Heart left ventricle (tissue), 16 donors: ENCODE data around the gene TGFBR2. TPM values are rescaled to one million over a fixed set of nuclear protein-coding genes. Genes with fewer than 3 reads are reported as not detected.

Experiments
- ATAC-seq, 4 donors: fragments of 200-7000 bp; cut with Tn5 transposase; one replicate each; pipeline ENCODE4 v1.9.1; 2020 to 2022; ENCODE audit warnings: moderate library complexity in 4 of 4, mild to moderate bottlenecking in 3 of 4, moderate number of reproducible peaks in 1 of 4
- DNase-seq, 5 donors: peaks; one replicate each; pipeline ENCODE4 v3.0.0-alpha.2; 2020
- H3K27ac ChIP-seq, 12 donors: fragments of 200-600 bp; sonication (generic) in 4 of 12; one replicate each; pipeline versions ENCODE4 v1.5.0 to v1.8.0; 2016 to 2022; ENCODE audit warnings: mild to moderate bottlenecking in 2 of 12
- H3K27me3 ChIP-seq, 9 donors: fragments of 200-600 bp; sonication (generic) in 2 of 9; one replicate each; pipeline versions ENCODE4 v1.5.1 to v1.8.0; 2016 to 2022; ENCODE audit warnings: mild to moderate bottlenecking in 3 of 9
- H3K36me3 ChIP-seq, 9 donors: fragments of 200-600 bp; sonication (generic) in 2 of 9; one replicate each; pipeline versions ENCODE4 v1.5.0 to v1.8.0; 2018 to 2022; ENCODE audit warnings: mild to moderate bottlenecking in 2 of 9
- H3K4me1 ChIP-seq, 12 donors: fragments of 200-600 bp; sonication (generic) in 4 of 12; one replicate each; pipeline versions ENCODE4 v1.5.0 to v1.8.0; 2016 to 2022; ENCODE audit warnings: mild to moderate bottlenecking in 3 of 12
- H3K4me3 ChIP-seq, 12 donors: fragments of 200-600 bp; sonication (generic) in 4 of 12; one replicate each; pipeline versions ENCODE4 v1.5.0 to v1.8.0; 2017 to 2022; ENCODE audit warnings: mild to moderate bottlenecking in 9 of 12, moderate library complexity in 4 of 12
- H3K9me3 ChIP-seq, 12 donors: fragments of 200-600 bp; sonication (generic) in 4 of 12; one replicate each; pipeline versions ENCODE4 v1.5.0 to v1.8.0; 2016 to 2022; ENCODE audit warnings: mild to moderate bottlenecking in 1 of 12
- CTCF ChIP-seq, 12 donors: fragments of 200-600 bp; sonication (generic) in 4 of 12; IDR thresholded peaks; one replicate each; pipeline versions ENCODE4 v1.5.0 to v1.8.0; 2018 to 2022; ENCODE audit warnings: antibody characterized with exemption in 12 of 12, mild to moderate bottlenecking in 5 of 12
- POLR2A ChIP-seq, 2 donors: fragments of 450-650 bp; IDR thresholded peaks; one replicate each; pipeline ENCODE4 v1.6.1; 2017; ENCODE audit warnings: antibody characterized with exemption in 2 of 2, mild to moderate bottlenecking in 2 of 2, moderate library complexity in 2 of 2
- WGBS, 4 donors: extraction: QIAGEN DNeasy Blood & Tissue Kit in 2 of 4; methylation state at CpG; one replicate each; pipeline versions ENCODE4 v1.1.5 to v1.1.7; 2013 to 2018; 5-methylcytosine and 5-hydroxymethylcytosine counted together
- intact Hi-C, 10 donors: fragments of 100-400 bp; cut with DNase I; formaldehyde crosslinking; loops; one replicate each; pipeline versions ENCODE4 v1.11.1 to v1.14.2; 2022
- polyA plus RNA-seq, 2 donors: library from polyadenylated mRNA; stranded (reverse); fragments of 200-250 nt; gene quantifications; one replicate each; pipeline ENCODE4 v1.2.3, GENCODE V29; 2013
- total RNA-seq, 9 donors: library from RNA; depleted of rRNA in 2 of 9; stranded (reverse); fragments of >200 nt in 2 of 9; fragmentation: NEBNext Ultra II Directional in 3 of 9; extraction: Animal tissue kit (Norgen Biotek cat#: 25700) in 3 of 9; gene quantifications; one replicate each; pipeline versions ENCODE4 v1.1.0 to v1.2.4, GENCODE V29; 2016 to 2023
- donor health status: ischemic (EF 13 %, LVEDD 7.1; RV severe dilation, severe dysfunction).
- donor health status: healthy with polysubstance abuse.
- donor health status: DM: no; HTN: yes; CAD: no.
- donor health status: DM: no; HTN: no; CAD: no.
- donor health status: ischemic (EF 25% LVEDD 6.9; RV normal size, moderate dysfunction).
- donor health status: ischemic (EF 25% LVEDD 5.7; RV mildly dilated, moderate dysfunction).
- donor health status: healthy.
- donor health status: DM: yes; HTN: yes; CAD: no.
- donor health status: ischemic (EF 35%, LVEDD 5.7; RV mildly dilated, moderate dysfunction).
- donor health status: nonischemic (EF 11% LVEDD 7.7; RV severe dilation, severe dysfunction).
- donor health status: DM: yes; HTN: yes; CAD: no.
- donor health status: PGD.
- donor health status: ischemic (EF 29% LVEDD 5.4; RV normal size, mild dysfunction).
- donor health status: nonischemic (EF 23%, LVEDD 6.1; RV moderate dilation, normal function).

Gene TGFBR2
- total and polyA plus RNA-seq, 11 donors: 13.8 to 217 (median 143) TPM

DNA sequence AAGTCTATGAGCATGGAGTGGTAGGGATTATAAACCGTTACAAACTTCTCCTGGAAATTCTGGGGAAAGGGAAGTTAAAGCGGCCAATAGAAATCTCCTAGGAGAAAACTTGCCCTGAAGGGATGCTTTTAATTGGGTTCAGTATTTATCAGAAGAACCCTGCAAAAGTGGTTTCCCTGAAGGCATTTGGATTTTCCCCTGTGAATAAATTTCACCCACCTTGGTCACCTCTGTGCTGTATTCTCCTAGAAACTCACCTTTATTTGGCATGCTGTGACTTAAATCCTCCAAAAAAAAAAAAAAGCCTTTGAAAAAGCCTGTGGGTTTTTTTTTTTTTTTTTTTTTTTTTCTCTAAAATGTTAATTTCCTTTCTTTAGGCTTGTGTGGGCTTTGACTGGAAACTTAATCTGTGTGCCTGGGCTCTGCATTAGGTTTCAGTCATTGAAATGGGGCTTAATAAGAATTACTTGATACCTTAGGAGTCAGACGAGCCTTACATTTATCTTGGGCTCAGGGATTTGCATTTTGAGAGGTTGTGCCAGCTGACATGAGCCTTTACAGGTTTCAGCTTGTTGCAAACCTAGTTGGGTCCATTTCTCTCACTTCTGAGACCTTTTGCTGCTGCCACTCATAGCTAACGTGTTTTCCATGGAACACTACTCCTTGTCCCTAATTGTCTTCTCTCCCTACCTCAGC, 22.0 kb downstream of the TGFBR2 start:
- Histone ChIP-seq H3K9me3 (no peaks in the 10 kb centered on the region), H3K27ac (peak overlapping the region; percentile 50 to 92 (median 69)), H3K4me1 (peaks cover 19 to 100% (median 89%) of the 10 kb centered on the region in 12 donors), H3K4me3 (no peak overlapping the region), H3K36me3 (peaks cover 0 to 68% (median 11%) of the 10 kb centered on the region in 9 donors), H3K27me3 (no peaks in the 10 kb centered on the region)
- intact Hi-C loops: no loop called here
- DNase-seq: no peak
- no peak for ATAC-seq
- 44 to 57% (median 53%) methylated on average over 4 of the region's 4 CpGs for WGBS, 4 donors
- no peak for TF ChIP-seq CTCF (IDR thresholded peaks at IDR 0.05)
- TF ChIP-seq POLR2A (IDR thresholded peaks at IDR 0.05): no peak

DNA sequence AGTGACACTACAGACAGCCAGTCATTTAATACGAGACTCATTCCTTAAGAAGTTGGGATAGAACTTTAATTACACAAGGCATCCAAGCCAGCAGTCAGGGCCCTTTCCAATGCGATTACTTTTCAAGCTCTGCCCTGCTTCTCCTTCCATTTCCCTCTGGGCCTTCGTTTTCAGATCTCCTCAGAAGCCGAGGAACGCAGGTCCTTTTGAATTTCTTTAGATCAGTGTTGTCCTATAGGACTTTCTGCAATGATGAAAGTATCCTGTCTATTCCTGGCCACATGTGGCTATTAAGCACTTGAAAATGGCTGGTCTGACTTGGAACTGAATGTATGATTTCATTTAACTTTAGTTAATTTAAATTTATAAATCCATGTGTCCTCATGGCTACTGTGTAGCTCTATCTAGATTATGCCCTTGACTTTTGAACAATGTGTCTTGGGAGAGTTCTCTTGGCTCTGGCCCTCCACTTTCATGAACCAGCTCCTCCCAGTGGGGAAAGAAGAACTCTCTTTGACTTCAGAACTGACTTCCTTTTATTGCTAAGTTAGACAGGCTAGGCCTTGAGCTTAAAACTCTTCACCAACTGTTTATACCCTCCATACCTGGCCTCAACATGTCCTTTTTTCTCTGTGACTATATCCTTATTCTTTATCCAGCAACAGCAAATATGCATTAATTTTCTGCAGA, 22.6 kb downstream of the TGFBR2 start:
- intact Hi-C loops: no loop called here
- Histone ChIP-seq H3K36me3 (peaks cover 0 to 64% (median 8%) of the 10 kb centered on the region in 9 donors), H3K27me3 (no peaks in the 10 kb centered on the region), H3K4me3 (peak overlapping the region in 1 of 12 donors; percentile 7), H3K4me1 (peaks cover 19 to 100% (median 94%) of the 10 kb centered on the region in 12 donors), H3K27ac (peak overlapping the region; percentile 50 to 92 (median 69)), H3K9me3 (no peaks in the 10 kb centered on the region)
- 67 to 75% (median 73%) methylated on average over 5 of the region's 5 CpGs for WGBS, 4 donors
- DNase-seq: peak in 1 of 5 donors; percentile 38
- TF ChIP-seq POLR2A (IDR thresholded peaks at IDR 0.05) (no peak), CTCF (IDR thresholded peaks at IDR 0.05) (peak in 10 of 12 donors; percentile 23 to 61 (median 40))
- peak; percentile 71 to 74 (median 72) for ATAC-seq

- DNase-seq (no peak), ATAC-seq (peak in 3 of 4 donors; percentile 39 to 57 (median 51))
- Histone ChIP-seq H3K36me3 (peaks cover 0 to 64% (median 4%) of the 10 kb centered on the region in 9 donors), H3K4me1 (peaks cover 22 to 100% (median 95%) of the 10 kb centered on the region in 12 donors), H3K27me3 (no peaks in the 10 kb centered on the region), H3K27ac (peak overlapping the region; percentile 50 to 92 (median 69)), H3K9me3 (no peaks in the 10 kb centered on the region), H3K4me3 (peak overlapping the region in 2 of 12 donors; percentile 5 to 9)
- 73 to 83% (median 74%) methylated on average over 6 of the region's 6 CpGs for WGBS, 4 donors
- no peak for TF ChIP-seq CTCF (IDR thresholded peaks at IDR 0.05)
- no peak for TF ChIP-seq POLR2A (IDR thresholded peaks at IDR 0.05)
- intact Hi-C loops: no loop called here
These were observed 23.3 kb downstream of the TGFBR2 start for GRCh38 chr3:30629746-30630145.
